ENCODE results near the gene ANKRD7.
"Not testable (repeated sequence)": the region's sequence is repeated elsewhere in the genome, so short reads cannot be mapped to it uniquely, and the experiment has no call there.

Gene ANKRD7

DNA sequence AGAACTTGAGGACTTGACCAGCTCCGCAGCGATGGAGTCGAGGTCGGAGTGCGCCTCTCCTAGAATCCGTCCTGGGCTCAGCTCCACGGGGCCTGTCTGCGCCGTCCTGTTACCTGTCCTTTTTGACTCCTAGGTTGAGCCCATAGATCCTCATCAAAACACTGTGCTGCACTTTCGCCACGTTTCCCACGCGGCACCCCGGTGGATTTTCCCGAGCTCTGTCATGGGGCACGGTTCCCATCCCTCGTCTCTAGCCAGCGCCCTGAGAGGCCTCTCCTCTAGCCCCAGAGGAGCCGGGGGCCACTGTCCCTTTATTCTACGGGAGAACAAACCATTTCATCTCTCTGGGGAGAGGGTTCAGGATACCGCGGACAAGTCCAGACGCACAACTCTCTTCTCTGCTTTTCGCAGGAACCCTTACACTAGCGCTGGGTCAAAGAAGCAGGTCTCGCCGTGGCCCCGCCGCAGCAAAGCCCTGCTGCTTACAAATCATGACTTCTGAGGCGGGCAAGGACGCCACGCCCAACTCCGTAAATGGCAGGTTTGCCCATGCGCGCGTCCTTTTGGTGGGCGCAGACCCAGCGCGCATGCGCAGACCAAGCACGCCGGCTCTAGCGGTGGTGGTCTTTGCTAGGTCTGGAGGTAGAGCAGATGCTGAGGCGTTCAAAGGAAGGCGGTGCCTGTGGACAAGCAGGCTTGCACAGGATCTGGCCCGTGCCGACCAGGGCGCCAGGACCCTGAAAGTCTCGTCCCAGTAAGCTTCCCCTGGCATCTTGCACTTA, 10.3 kb upstream of the ANKRD7 start:
- Mint-ChIP-seq H3K9me3 (no peaks in the 10 kb centered on the region), H3K4me3 (peak overlapping the region; percentile 84), H3K27ac (peak overlapping the region; percentile 23), H3K27me3 (ENCODE audit: low read depth) (peaks cover 34% of the 10 kb centered on the region), H3K4me1 (ENCODE audit: low read depth) (peaks cover 10% of the 10 kb centered on the region), H3K36me3 (ENCODE audit: low read depth) (no peaks in the 10 kb centered on the region)
- DNase-seq (ENCODE audit: low spot score), result peak; percentile 58

DNA sequence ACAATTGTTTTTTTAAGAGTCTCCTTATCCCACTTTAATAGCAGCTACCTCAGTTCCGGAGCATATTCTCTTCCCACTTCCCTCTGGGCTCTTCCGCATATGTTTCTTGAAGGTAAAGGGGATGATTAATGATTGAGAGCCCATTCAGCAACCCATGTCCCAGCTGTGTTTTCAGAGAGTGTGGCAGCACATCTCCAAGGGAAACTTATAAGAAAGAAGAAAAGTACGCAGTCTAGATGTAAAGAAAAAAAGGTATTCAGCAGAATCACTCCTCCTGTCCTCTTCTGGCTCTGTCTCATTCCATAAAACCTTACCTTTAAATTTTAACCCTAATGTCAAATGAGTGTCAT, 9.7 kb upstream of the ANKRD7 start:
- Mint-ChIP-seq H3K4me1 (ENCODE audit: low read depth) (peaks cover 10% of the 10 kb centered on the region), H3K9me3 (no peaks in the 10 kb centered on the region), H3K36me3 (ENCODE audit: low read depth) (no peaks in the 10 kb centered on the region), H3K27ac (no peak overlapping the region), H3K4me3 (peak overlapping the region; percentile 84), H3K27me3 (ENCODE audit: low read depth) (peaks cover 34% of the 10 kb centered on the region)
- DNase-seq (ENCODE audit: low spot score), result no peak

DNA sequence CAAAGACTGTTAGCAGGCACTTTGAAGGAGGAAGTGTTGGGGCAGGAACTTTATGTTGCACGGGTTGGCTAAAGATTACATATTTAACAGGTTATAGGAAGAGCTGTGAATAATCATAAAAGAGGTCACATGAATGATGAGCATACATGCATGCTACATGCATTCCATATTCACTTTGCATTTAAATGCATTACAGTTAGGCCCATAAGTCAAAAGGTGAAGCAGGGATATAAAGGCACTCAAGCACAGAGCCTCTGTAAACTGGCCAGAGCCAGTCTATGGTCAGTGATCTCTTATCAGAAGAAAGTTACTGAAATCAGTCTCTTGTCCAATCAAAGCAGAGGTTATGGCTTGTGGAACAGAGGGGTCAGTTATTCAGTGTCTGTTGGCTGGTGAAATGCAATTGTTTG, 7.3 kb upstream of the ANKRD7 start:
- H3K4me3 Mint-ChIP-seq, result no peak overlapping the region
- no peaks in the 10 kb centered on the region for H3K36me3 Mint-ChIP-seq (ENCODE audit: low read depth)
- no peak for DNase-seq (ENCODE audit: low spot score)
- H3K4me1 Mint-ChIP-seq (ENCODE audit: low read depth), result peaks cover 10% of the 10 kb centered on the region
- no peaks in the 10 kb centered on the region for H3K9me3 Mint-ChIP-seq
- no peak overlapping the region for H3K27ac Mint-ChIP-seq
- peaks cover 31% of the 10 kb centered on the region for H3K27me3 Mint-ChIP-seq (ENCODE audit: low read depth)

DNA sequence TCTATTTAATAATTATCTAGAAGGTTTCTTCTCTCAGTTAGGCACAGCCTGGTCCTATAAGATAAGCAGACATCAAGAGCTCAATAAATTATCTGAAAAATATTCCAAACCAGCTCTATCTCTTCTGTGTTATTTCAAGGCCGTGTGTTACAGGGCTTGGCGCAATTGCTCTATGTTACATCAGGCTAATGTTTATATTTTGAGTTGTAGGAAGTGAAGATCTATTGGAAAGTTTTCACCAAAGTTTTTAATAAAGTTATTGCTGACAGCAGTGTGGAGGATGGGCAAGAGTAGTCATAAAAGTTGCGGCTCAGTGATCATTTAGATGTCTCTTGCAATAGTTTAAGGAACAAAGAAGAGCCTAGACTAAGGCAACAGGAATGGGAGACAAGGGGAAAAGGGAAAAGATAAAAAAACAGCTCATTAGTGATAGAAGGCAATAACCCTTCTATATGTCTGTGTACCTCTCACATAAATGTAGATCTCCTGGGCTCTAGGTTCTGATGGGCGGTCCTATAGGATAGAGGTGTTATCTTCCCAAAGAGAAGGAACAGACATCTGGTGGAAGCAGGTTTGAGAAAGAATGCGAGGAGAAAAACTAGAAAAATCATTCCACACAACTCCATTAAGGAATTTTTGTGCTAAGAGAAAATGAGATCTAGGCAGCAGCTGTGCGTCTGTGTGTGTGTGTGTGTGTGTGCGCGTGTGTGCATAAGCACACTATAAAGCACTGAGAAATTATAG, 5.9 kb upstream of the ANKRD7 start:
- H3K36me3 Mint-ChIP-seq (ENCODE audit: low read depth), result no peaks in the 10 kb centered on the region
- peaks cover 27% of the 10 kb centered on the region for H3K27me3 Mint-ChIP-seq (ENCODE audit: low read depth)
- no peak overlapping the region for H3K27ac Mint-ChIP-seq
- no peaks in the 10 kb centered on the region for H3K9me3 Mint-ChIP-seq
- H3K4me3 Mint-ChIP-seq, result no peak overlapping the region
- peaks cover 10% of the 10 kb centered on the region for H3K4me1 Mint-ChIP-seq (ENCODE audit: low read depth)
- no peak for DNase-seq (ENCODE audit: low spot score)

DNA sequence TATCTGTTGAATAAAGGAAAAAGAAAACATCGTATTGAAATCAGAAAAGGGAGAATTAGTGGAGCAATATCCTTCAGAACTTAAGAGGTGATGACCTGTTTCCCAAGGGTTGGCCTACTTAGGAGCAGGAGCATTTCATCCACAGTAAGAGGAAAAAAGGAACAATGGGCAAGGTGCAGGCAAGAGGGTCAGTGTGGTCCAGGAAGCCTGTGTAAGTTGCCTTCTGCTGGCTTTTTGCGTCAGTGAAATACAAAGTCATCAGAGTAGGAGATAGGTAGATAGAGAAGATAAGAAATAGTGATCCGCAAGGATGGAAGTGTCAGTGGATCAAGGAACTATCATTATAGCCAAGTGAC, 5.4 kb upstream of the ANKRD7 start:
- Mint-ChIP-seq H3K4me3 (no peak overlapping the region), H3K36me3 (ENCODE audit: low read depth) (no peaks in the 10 kb centered on the region), H3K4me1 (ENCODE audit: low read depth) (peaks cover 6% of the 10 kb centered on the region), H3K27ac (no peak overlapping the region), H3K9me3 (no peaks in the 10 kb centered on the region), H3K27me3 (ENCODE audit: low read depth) (peaks cover 23% of the 10 kb centered on the region)
- DNase-seq (ENCODE audit: low spot score), result no peak

DNA sequence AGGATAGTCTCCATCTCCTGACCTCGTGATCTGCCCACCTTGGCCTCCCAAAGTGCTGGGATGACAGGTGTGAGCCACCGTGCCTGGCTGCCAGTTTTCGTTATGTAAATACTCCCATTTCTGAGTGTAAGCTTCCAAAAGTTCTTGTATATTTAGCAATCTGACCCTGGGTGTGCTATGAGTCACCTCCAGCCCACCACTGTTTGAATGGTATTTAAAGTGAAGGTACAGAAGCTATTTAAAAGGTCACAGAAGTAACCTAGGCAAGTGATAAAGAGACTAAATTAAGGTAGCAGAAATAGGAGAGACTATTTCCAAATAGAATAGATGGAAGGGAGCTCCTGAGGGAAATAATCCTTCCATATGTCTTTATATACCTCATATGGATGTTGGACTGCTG, 3.9 kb upstream of the ANKRD7 start:
- no peak for DNase-seq (ENCODE audit: low spot score)
- no peaks in the 10 kb centered on the region for H3K4me1 Mint-ChIP-seq (ENCODE audit: low read depth)

DNA sequence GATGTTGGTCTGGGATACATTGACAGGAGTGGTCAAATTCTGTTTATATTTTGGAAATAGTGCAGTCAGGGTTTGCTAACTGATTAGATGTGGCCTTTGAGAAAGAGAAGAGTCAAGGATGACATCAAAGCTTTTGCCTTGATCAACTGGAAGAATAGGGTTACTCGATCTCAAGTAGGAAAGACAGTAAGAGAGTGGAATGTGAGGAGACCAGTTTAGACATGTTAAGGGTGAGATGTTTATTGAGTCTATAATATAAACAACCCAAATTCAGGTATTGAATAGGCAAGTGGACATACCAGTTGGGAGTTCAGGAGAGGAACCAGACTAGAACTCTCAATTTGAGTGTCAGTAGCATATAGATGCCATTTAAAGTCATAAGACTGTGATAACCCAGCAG, 1.9 kb upstream of the ANKRD7 start:
- no peaks in the 10 kb centered on the region for H3K4me1 Mint-ChIP-seq (ENCODE audit: low read depth)
- H3K27me3 Mint-ChIP-seq (ENCODE audit: low read depth), result peaks cover 12% of the 10 kb centered on the region
- no peak overlapping the region for H3K4me3 Mint-ChIP-seq

More for the DNA sequence above, 3.9 kb upstream of the ANKRD7 start:
- H3K27ac Mint-ChIP-seq, result no peak overlapping the region
- H3K9me3 Mint-ChIP-seq, result no peaks in the 10 kb centered on the region
- peaks cover 15% of the 10 kb centered on the region for H3K27me3 Mint-ChIP-seq (ENCODE audit: low read depth)
- H3K4me3 Mint-ChIP-seq, result no peak overlapping the region
- H3K36me3 Mint-ChIP-seq (ENCODE audit: low read depth), result no peaks in the 10 kb centered on the region

DNA sequence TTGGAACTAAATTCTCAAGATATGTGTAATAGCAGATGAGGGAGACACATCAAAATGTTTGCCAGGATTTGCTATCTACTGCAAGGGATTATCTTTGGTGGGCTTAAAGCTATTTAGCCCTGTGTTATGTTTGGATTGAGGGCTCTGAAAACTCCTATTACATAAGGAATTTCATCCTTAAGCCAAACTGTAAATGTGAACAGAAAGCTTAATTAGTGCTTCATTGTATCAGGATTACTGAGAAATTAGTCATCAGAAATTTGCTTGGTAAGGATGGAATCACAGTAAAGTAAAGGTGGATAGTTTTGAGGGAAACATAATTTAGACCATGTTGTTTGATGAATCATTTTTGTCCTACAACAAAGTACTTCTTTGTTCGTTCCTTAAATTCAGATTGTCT, 8.3 kb downstream of the ANKRD7 start:
- no peak overlapping the region for H3K4me3 Mint-ChIP-seq
- no peaks in the 10 kb centered on the region for H3K36me3 Mint-ChIP-seq (ENCODE audit: low read depth)
- peaks cover 8% of the 10 kb centered on the region for H3K4me1 Mint-ChIP-seq (ENCODE audit: low read depth)

More for the DNA sequence above, 1.9 kb upstream of the ANKRD7 start:
- DNase-seq (ENCODE audit: low spot score), result no peak
- no peaks in the 10 kb centered on the region for H3K9me3 Mint-ChIP-seq
- no peaks in the 10 kb centered on the region for H3K36me3 Mint-ChIP-seq (ENCODE audit: low read depth)
- H3K27ac Mint-ChIP-seq, result no peak overlapping the region

DNA sequence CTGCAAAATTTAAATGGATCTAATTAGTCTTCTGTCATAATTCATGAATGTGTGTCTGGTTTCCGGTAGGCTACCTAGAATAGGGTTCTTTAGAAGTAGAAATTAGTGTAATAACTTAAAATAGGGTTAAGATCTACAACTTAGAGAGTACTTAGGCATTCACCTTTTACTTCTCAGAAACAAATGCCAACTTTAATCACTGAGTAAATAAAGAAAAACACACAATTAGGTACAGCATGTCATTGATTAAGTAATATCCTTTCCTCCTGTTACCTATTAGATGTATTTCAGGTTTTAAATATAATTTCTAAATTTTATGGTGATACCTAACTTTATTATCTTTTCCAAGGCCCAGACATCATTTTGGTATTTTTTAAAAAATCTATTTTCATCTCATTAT, 9.3 kb downstream of the ANKRD7 start:
- Mint-ChIP-seq H3K4me3 (no peak overlapping the region), H3K27me3 (ENCODE audit: low read depth) (peaks cover 3% of the 10 kb centered on the region), H3K36me3 (ENCODE audit: low read depth) (no peaks in the 10 kb centered on the region), H3K27ac (no peak overlapping the region), H3K4me1 (ENCODE audit: low read depth) (peaks cover 8% of the 10 kb centered on the region), H3K9me3 (no peaks in the 10 kb centered on the region)
- DNase-seq (ENCODE audit: low spot score), result no peak

More for the DNA sequence above, 8.3 kb downstream of the ANKRD7 start:
- H3K27ac Mint-ChIP-seq, result no peak overlapping the region
- no peak for DNase-seq (ENCODE audit: low spot score)
- H3K27me3 Mint-ChIP-seq (ENCODE audit: low read depth), result peaks cover 3% of the 10 kb centered on the region
- no peaks in the 10 kb centered on the region for H3K9me3 Mint-ChIP-seq

DNA sequence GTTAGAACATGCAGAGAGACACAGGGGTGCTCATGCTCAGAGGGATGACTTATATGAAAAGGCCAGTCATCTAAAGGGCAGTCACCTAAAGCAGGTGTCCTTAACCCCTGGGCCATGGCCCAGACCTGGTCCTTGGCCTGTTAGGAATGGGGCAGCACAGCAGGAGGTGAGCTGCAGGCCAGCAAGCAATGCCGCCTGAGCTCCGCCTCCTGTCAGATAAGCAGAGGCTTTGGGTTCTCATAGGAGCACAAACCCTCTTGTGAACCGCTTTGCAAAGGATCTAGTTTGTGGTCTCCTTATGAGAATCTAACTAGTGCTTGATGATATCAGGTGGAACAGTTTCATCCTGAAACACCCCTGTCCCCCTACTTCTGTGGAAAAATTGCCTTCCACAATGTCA, 14.5 kb downstream of the ANKRD7 start:
- no peaks in the 10 kb centered on the region for H3K4me1 Mint-ChIP-seq (ENCODE audit: low read depth)
- DNase-seq (ENCODE audit: low spot score), result no peak
- no peaks in the 10 kb centered on the region for H3K9me3 Mint-ChIP-seq
- no peak overlapping the region for H3K4me3 Mint-ChIP-seq
- no peaks in the 10 kb centered on the region for H3K36me3 Mint-ChIP-seq (ENCODE audit: low read depth)
- H3K27me3 Mint-ChIP-seq (ENCODE audit: low read depth), result peaks cover 6% of the 10 kb centered on the region
- H3K27ac Mint-ChIP-seq, result no peak overlapping the region

DNA sequence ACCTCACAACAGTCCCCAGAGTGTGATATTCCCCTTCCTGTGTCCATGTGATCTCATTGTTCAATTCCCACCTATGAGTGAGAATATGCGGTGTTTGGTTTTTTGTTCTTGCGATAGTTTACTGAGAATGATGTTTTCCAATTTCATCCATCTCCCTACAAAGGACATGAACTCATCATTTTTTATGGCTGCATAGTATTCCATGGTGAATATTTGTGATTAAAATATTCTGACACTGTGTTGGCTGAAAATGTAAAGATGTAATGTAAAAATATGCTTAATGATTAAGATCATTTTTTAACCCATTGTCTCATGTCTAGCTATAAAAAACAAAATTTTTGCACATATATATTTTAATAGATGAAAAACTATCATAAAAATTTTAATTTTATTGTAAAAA, 15.8 kb downstream of the ANKRD7 start:
- not testable (repeated sequence) for DNase-seq (ENCODE audit: low spot score); H3K4me3 Mint-ChIP-seq; H3K27me3 Mint-ChIP-seq (ENCODE audit: low read depth); H3K4me1 Mint-ChIP-seq (ENCODE audit: low read depth); H3K36me3 Mint-ChIP-seq (ENCODE audit: low read depth); H3K9me3 Mint-ChIP-seq; H3K27ac Mint-ChIP-seq

DNA sequence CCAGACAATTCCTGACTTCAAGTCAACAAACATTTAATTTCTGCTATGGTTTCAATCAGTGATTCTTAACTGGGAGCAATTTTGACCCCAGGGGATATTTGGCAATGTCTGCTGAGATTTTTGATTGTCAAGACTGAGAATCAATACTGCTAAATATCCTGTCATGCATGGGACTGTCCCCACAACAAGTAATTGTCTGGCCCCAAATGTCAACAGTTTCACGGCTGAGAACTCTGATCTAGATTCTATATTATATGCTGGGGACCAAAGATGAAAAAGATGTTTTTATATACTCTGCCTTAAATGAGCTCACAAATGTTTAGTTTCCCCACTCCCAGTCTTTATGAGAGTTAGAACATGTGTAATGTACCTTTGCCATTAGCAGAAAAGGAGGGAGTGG, 19.2 kb downstream of the ANKRD7 start:
- Mint-ChIP-seq H3K4me1 (ENCODE audit: low read depth) (peaks cover 8% of the 10 kb centered on the region), H3K4me3 (no peak overlapping the region), H3K27me3 (ENCODE audit: low read depth) (peaks cover 14% of the 10 kb centered on the region), H3K27ac (no peak overlapping the region), H3K36me3 (ENCODE audit: low read depth) (no peaks in the 10 kb centered on the region), H3K9me3 (no peaks in the 10 kb centered on the region)
- DNase-seq (ENCODE audit: low spot score), result no peak

DNA sequence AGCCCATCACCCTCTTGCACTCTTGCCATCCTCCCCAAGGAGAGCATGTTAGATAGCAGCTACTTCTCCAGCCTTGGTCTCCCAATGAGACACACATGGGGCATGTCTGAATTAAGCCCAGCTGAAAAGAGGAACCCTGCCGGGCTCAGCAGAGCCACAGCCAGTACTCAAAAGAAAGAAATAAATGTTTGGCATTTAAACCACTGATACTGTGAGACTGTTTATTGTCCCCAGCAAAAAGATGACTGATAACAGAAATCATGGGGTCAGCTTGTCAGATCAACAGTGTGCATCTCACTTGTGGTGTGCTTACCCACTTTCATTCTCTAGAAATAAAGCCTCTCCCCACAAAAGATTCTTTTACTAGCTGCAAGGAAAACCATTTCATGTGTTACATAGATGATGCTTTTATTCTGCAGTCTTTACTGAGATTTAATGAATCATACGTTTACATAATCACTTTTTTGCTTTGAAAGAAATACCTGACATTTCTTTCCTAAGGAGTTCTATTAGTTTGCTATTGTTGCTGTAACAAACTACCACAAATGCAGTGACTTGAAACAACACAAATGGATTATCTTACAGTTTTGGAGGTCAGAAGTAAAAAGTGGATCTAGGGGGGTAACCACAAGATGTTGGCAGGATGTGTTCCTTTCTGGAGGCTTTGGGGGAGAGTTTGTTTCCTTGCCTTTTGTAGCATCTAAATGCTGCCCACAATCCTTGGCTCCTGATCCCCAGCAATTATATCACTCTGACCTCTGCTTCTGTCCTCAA, 20.9 kb downstream of the ANKRD7 start:
- DNase-seq (ENCODE audit: low spot score), result no peak
- Mint-ChIP-seq H3K36me3 (ENCODE audit: low read depth) (no peaks in the 10 kb centered on the region), H3K27me3 (ENCODE audit: low read depth) (peaks cover 18% of the 10 kb centered on the region), H3K27ac (no peak overlapping the region), H3K9me3 (no peaks in the 10 kb centered on the region), H3K4me3 (no peak overlapping the region), H3K4me1 (ENCODE audit: low read depth) (peaks cover 8% of the 10 kb centered on the region)

DNA sequence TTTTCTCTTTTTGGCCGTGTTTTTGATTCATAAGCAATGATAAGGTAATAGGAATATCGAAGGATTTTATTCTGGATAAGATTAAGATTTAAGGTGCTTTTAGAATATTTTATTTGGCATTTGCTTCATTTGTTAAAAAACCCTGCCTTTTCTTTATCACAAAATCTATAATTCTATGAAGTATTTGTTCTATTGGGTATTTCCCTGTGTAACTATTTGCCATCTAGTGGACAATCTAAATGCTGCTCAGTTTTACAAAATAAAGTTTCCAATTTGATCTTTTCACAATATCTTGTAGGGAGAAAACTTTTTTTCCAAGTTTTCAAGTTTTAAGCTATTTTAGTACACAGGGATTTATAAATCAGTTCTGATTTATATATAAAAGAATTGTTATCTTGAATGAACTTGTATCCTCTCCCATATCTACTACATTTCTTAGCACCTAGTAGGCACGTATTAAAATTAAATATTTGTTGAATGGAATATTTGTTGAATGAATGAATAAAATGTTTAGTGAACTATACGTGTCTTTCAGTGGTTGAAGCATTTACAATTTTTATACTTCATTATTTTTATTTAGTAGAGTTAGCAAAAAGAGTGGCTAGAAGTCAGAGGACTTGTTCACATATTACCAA, 26.5 kb downstream of the ANKRD7 start:
- no peak for DNase-seq (ENCODE audit: low spot score)
- peaks cover 27% of the 10 kb centered on the region for H3K27me3 Mint-ChIP-seq (ENCODE audit: low read depth)
- no peak overlapping the region for H3K27ac Mint-ChIP-seq
- no peaks in the 10 kb centered on the region for H3K36me3 Mint-ChIP-seq (ENCODE audit: low read depth)
- peaks cover 1% of the 10 kb centered on the region for H3K4me1 Mint-ChIP-seq (ENCODE audit: low read depth)
- no peaks in the 10 kb centered on the region for H3K9me3 Mint-ChIP-seq
- H3K4me3 Mint-ChIP-seq, result no peak overlapping the region
